Measurements from ENCODE around the gene FETUB.
"Not testable (repeated sequence)": the region's sequence is repeated elsewhere in the genome, so short reads cannot be mapped to it uniquely, and the experiment has no call there.

The FETUB gene

DNA sequence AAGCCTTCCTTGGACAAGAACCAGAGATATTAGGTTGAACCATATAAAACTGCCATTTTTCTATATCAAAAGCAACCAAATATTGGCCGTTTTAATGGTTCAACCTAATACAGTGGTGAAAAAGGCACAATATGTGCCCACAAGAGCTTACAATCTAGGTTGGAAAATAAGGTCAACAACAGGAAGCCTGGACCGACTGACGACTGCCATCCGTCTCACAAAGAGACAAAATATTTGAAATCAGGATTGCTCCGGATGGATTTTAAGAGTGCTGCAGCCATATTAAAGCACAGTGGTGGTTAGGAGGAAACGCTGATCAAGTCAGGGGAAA, 26.0 kb upstream of the FETUB start:
- DNase-seq, result no peak

DNA sequence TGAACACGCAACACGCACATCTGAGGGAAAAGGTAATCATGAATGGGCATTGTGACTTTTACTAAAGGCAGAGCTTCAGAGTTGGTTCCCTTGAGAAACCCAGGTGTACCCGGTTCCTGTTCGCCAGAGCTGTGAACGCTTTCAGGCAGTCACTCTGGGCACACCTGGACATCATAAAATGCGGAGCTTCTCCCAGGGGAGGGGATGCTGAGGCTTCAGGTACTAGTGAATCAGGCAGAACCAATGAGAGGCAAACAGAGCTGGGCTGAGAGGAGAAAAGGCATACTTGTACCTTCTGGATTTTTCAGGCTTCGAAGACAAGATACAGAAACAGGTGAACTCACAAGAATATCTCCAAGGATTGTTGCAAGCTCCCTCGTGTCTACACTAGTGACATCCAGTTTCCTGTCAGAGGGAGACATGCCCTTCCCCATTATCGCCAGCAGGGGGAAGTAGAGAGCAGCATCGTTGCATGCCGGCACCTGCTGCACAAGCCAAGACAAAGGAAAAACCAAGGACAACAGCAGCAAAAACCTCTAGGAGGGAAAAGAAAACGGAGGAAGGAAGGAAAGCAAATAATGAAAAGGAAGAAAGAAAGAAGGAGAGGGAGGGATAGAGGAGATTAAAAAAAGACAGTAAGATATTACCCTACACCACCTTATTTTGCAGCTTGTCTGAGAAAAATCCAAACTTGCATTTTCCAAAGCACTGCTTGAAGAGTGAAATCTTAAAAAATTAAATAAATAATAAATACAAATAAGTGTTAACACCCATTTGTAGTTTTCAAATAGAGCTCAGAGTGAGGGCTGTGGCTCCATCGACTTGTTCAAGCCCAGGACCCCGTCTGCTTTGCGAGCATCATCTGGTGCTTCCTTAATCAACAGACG, 25.4 kb upstream of the FETUB start:
- peak; percentile 71 for DNase-seq

DNA sequence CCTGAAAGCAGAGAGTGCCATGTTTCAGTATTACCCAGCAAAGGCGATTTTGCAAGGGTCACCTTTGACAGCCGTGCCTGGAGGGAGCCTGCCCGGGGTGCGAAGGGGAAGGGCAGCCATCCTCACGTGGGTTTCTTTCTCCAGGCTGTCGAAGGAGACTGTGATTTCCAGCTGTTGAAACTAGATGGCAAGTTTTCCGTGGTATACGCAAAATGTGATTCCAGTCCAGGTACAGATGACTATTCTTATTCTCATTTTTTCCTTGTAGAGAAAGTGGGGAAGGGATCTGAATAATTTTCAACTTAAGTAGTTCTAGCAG, 23.9 kb upstream of the FETUB start:
- DNase-seq, result no peak

DNA sequence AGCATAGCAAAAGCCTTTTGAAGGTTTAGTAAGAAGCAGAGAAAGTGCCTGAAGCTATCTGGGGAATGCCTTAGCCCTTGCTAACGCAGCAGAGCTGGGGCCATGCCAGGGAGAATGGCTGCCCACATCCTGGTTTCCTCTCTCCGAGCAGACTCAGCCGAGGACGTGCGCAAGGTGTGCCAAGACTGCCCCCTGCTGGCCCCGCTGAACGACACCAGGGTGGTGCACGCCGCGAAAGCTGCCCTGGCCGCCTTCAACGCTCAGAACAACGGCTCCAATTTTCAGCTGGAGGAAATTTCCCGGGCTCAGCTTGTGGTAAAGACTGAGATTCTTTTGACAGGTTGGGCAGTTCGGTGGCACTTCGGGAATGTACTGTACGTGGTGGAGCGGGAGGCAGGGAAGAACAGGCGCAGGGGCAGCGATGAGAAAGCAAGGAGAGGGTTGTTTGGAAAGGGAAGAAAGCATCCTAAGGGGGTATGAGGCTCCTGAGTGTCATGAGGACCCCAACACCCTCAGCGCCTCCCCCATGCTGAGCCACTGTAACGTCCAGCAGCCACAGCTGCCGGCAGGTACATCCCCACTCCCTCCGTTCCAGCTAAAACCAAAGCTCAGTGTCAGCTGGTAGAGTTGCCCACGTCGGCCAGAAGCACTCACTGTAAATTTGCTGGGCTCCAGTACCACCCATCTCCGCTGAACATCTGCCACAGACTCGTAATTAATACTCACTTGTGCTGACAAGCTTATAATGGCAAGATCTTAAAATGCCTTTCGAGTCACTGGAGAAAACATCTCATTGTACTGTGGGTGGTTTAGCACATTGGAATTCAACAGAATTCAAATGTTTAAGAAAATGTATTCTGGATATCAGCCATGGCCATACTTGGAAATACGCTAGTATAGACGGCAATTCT, 22.9 kb upstream of the FETUB start:
- peak; percentile 85 for DNase-seq

DNA sequence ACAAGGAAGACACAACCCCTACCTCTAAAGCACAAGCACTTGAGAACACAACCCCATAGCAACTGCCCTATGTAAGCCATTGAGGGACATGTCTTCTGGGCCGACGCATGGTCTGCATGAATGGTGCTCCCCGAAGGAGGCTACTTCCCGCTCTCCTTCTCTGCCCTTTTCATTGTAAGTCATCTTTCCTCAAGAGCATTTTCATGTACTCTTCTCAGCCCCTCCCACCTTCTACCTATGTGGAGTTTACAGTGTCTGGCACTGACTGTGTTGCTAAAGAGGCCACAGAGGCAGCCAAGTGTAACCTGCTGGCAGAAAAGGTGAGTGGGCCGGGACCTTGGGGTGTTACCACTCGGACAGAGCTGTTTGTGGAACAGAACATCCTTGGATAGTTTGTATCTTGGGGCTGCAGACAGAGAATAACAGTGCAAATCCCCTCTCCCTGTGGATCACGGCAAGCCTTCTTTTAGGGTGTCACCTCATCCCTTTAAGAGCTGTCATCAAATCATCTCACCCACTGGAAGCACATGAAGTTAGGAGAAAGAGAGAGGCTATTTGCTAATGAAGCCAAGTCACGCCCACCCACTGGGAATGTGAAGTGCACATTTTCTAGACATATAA, 21.8 kb upstream of the FETUB start:
- no peak for DNase-seq

DNA sequence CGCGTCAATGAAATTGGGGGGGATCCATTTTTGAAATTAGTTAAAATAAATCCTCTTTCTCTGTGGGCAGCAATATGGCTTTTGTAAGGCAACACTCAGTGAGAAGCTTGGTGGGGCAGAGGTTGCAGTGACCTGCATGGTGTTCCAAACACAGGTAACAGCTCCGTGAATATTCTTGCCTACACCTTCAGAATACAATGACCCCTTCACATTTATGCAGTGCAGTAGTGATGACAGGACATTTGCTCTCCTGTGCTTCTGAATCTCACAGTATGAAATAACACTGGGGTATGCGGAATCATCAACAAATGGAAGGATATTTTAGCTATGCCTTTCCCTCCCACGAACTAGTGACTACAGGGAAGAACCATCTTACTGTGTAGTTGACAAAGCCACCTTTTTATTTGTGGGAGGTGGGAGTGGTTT, 20.4 kb upstream of the FETUB start:
- no peak for DNase-seq

DNA sequence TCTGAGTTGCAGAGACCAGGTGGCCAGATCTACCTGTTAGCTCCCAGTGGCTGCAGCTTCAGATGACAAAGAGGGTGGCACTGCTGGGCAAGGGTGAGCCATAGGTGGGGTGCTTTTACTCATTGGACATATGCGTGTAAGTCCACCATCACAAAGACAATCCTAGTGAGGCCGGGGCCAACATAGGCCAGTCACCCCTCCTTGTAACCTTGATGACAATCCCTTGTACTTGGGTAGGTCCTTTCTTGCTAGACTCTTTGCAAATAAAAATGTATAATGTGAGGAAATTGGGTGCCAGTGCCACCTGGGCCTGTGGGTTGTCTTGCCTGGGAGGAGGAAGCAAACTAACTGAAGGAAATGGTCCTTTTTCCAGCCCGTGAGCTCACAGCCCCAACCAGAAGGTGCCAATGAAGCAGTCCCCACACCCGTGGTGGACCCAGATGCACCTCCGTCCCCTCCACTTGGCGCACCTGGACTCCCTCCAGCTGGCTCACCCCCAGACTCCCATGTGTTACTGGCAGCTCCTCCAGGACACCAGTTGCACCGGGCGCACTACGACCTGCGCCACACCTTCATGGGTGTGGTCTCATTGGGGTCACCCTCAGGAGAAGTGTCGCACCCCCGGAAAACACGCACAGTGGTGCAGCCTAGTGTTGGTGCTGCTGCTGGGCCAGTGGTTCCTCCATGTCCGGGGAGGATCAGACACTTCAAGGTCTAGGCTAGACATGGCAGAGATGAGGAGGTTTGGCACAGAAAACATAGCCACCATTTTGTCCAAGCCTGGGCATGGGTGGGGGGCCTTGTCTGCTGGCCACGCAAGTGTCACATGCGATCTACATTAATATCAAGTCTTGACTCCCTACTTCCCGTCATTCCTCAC, 19.7 kb upstream of the FETUB start:
- no peak for DNase-seq

DNA sequence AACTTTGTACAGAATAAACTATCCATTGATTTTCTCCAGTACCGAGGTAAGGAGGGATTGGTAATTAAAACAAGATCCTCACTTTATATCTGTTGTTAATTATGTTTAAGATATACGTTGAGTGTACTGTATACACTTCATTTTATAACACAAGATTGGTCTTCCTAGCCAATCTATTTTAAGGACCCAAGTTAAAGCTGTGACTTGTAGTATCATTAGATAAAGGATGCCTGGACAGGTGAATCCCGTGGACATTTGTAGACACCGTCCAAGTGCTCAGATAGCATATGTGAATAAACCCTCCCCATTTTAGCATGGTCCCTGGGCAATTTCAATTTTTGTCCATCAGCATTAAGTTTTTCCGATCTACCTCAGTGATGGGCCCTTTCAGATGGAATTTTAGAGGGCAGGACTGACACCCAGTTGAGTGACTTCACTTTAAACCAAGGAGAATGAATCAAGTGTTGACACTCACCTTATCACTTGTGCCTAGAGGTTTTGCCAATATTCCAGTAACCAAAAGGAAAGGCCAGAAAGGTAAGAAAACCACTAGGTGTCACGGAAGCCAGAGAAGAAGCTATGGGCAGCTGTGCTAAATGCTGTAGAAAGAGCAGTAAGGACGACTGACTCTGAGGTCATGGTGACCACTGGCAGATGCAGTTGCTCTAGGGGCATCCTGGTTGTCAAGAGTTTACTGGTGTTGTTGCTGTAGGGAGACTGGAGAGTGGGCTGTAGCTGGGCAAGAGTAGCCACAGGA, 18.1 kb upstream of the FETUB start:
- DNase-seq, result no peak

DNA sequence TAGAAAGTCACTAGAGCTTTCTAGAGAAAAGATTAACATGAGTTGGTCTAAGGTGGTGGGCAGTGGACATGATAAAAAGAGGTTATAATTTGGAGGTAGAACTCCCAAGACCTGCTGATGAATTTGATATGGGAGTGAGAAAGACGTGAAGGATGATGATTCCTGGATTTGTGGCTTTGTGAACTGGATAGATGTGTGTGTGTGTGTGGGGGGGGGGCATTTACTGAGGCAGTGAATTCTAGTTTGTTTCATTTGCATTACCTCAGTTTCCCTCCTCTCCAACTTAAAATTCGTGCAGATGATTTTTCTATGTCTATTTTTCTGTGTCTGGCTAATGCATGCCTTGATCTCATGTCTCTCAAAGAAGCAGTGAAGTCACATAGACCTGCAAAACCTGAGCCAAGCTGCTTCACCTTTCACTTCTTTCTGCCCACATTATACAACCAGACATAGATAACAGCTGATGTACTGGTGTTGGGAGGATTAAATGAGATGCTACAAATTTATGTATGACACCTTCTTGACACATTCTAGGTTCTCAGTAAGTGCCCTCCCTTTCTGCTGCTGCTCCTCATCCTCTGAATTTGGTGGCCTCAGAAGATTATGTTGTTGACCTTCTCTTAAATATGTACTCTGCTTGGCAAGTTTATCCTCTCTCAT, 17.4 kb upstream of the FETUB start:
- no peak for DNase-seq

DNA sequence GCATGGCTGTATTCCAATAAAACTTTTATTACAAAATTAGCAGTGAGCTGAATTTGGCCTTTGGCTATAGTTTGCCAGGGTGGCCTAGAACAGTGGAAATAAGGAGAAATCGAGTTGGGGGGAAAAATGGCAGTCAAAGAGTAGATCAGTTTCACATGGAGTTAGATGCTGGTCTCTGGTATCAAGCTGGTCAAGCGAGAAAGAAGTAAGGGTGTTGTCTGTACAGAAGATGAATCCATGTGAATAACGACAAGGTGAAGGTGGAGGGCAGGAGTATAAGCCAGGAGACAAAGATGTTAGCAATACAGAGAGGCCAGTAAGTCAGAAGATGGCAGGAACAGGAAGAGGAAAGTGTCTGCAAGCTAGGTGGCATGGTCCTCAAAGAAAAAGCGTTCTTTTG, 15.6 kb upstream of the FETUB start:
- DNase-seq, result no peak

DNA sequence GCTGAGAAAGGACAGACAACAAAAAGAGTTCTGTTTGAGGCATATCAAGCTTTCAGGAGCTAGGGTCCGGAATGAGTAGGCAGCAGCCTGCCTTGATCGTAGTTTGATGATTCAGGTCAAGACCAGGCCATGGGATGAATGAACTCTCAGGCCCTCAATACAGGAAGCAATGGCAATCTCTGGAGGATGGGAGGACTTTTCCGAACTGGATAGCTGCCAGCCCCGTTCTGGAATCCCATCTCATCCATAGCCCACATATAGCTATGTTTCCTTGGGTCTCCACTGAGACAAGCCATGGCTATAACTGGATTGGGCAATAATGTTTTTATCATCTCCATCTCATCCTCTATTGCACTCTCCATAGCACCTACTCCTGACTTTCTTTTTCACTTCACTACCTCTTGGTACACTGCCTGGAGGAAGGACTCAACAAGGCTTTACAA, 14.6 kb upstream of the FETUB start:
- no peak for DNase-seq

DNA sequence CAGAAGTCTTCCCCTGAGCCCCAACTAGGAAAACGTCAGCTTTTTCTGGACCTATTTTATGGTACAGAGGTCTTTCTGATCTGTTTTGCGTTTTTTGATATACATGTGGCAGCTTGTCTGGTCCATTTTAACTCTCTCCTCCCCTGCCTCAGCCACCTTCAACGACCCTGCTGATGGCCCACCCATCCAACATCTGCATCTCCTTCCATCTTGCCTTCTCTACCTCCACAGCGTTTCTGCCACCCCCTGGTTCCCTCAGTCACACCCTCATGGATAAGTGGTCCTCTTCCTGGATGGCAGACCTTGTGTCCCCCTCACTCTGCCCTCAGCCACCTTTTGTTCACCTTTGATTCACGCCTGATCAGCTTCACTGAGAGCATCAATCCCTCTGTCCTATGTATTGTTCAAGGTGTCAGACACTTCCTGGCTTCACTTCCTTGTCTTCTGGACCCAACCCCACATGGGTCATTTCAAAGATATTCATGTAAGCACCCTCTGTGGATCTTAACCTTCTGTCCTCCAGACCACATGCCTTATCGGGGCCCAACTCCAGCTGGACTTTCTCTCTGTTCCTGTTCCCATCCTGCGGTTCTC, 13.8 kb upstream of the FETUB start:
- DNase-seq, result no peak

DNA sequence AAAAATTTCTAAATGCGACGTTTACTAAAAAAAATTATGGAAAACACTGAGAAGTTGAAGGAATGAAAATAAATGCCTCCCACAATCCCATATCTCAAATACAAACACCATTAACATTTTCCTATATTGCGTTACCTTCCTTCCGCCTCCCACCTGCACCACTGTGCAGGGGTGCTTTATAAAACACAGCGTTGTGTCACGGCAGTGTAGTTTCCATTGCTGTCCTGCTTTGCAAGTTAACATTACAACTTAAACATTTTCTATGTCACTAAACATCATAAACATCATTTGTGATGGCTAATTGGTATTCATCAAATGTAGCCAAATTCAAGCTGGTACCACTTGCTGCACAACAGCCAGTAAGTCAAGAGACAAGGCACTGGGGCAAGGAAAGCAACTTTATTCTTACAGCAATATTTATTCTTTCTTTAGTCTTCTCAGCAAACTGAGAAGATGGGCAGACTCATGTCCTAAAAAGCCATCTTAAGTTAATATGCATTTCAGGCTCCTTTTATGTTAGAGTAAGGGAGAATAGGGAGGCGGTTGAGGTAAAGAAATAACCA, 12.3 kb upstream of the FETUB start:
- DNase-seq, result no peak

DNA sequence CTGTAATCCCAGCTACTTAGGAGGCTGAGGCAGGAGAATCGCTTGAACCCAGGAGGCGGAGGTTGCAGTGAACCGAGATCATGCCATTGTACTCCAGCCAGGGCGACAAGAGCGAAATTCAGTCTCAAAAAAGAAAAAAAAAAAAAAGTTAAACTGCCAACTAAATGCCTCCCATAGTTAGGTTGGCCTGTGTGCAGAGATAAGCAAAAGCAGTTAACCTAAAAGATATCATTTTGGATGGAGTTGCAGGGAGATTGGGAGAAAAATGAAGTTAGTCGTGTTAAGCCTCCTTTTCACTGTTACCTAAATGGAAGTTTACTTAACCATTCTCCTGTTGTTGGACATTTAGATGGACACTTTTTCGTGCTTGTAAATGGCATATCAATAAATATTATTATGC, 11.4 kb upstream of the FETUB start:
- no peak for DNase-seq

DNA sequence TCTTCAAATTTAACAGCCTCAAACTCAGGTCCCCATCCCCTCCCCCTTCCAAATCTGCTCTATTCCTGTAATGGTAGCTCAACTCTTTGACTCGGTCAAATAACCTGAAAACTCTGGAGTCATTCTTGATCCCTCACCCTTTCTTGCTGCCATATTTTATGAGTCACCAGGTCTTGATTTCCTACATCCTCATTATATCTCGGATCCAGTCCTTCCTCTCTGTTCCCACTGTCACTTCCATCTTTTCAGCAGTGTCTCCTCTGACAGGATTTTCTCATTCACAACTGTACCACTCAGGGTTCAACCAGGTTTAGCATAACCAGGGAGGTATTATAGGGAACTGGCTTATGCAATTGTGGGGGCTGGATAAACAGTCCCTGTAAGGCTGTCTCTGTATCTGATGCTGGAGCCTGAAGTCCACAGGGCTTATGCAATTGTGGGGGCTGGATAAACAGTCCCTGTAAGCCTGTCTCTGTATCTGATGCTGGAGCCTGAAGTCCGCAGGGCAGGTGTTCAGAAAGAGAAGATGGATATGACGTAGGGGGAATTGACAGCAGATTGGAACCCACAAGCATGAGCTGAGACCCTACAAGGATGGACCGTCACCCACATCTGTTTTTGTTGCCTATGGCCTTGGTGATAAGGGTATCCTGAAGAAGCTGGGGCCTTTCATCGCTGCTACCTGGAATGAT, 9.1 kb upstream of the FETUB start:
- no peak for DNase-seq

DNA sequence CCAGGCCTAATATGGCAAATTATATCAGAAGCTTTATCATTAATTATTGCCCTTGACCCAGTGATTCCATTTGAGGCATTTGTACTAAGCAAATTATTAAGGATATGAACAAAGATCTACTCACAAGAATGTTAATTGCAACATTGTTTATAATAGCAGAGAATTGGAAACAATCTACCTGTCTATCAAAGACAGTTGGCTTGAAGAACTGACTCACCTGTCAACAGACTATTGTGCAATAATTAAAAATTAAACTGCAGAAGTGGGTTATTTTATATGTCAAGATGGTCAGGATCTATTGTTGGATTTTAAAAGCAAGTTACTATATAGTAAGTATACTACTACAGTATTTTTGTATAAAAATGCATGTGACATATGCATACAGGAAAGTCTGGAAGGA, 6.7 kb upstream of the FETUB start:
- no peak for DNase-seq

DNA sequence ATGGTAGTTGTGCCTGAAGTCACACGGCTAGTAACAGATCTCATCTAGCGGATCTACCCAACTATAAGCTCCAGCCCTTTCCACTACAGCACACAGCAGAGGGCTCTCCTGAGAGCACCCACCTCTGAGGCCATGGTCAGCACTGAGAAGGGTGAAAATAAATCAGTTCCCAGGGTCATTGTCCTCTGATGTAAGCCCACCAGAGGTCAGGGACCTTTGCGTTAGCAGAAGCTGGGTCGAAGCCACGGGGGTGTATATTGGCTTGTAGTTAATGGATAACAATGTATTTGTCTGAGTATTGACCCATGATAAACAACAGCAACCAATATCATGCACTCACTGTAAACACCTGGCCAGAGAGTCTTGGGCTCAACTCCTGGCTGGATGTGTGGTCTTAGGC, 6.0 kb upstream of the FETUB start:
- not testable (repeated sequence) for DNase-seq

DNA sequence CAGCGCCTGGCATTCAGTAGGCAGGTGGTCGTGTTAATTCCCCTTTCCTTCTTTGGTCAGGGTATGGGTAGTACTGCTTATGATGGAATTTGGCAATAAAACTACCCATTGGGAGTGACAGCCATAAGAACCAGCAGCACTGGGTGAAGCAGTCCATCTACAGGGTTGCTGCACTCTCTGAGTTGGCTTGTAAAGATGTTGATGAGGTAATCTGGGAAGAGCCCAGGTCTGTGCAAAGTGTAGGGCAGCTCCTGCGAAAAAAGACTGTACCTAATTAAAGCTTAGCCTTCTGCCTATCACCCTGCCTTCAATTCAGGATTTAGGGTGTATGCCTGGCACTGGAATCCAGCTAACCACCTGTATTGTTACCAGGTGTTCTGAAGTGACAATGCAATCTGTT, 4.7 kb upstream of the FETUB start:
- DNase-seq, result no peak

DNA sequence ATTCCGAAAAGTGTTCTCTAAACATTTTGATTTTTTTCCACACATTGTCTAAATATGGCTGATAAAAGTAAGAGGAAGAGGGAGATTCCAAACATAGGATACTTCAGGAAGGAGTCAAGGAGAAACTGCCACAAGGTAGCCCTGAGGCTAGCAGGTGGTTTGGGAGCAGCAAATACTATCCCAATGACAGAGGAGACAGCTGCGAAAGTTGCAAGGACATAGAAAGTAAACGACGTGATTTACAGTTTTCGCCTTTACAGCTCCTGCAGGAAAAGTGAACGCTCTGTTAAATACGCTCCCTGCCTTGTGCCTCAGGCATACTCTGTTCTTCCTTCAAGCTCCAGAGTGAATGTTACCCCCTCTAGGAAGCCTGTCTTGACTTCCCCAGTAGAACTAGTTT, 3.7 kb upstream of the FETUB start:
- no peak for DNase-seq

DNA sequence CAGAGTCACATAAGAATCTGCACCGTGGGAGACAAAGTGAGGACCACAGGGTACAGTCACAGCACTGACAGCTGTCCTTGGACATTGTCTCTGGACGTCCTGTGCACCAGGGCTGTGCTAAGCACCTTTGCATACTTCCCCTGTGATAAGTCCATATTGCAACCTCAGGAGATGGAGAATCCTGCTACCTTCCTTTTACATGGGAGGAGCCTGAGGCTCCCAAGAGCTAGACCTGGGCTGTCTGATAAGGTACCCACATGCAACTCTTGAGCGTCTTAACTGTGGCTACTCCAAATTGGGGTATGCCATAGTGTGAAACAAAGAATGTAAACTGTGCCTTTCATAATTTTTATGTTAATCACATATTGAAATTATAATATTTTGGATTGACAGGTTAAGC, 2.5 kb upstream of the FETUB start:
- DNase-seq, result no peak
